Tibial artery (tissue), 4 donors: Measurements from ENCODE around the gene TACC3.

ENCODE experiments used
- DNase-seq, 2 donors: peaks; one replicate each; pipeline ENCODE4 v3.0.0-alpha.2; 2019
- H3K27ac ChIP-seq, 2 donors: fragments of 200-600 bp; sonication (generic) in 1 of 2; 1 replicate in 1 of 2; 2 replicates in 1 of 2; pipeline ENCODE4 v1.5.1; 2018 to 2019; ENCODE audit warnings: mild to moderate bottlenecking in 1 of 2
- H3K27me3 ChIP-seq, 2 donors: fragments of 200-600 bp; sonication (generic) in 1 of 2; one replicate each; pipeline versions ENCODE4 v1.5.1 to v1.6.0; 2016 to 2019
- H3K36me3 ChIP-seq, 3 donors: fragments of 200-600 bp; sonication (generic) in 2 of 3; one replicate each; pipeline ENCODE4 v1.5.1; 2016 to 2019; ENCODE audit warnings: mild to moderate bottlenecking in 2 of 3
- H3K4me1 ChIP-seq, 4 donors: fragments of 200-600 bp; sonication (generic) in 2 of 4; 1 replicate in 3 of 4; 2 replicates in 1 of 4; pipeline ENCODE4 v1.5.1; 2016 to 2019
- H3K4me3 ChIP-seq, 2 donors: fragments of 200-600 bp; sonication (generic) in 1 of 2; 1 replicate in 1 of 2; 2 replicates in 1 of 2; pipeline ENCODE4 v1.5.1; 2018 to 2019; ENCODE audit warnings: mild to moderate bottlenecking in 2 of 2
- H3K9me3 ChIP-seq, 3 donors: fragments of 200-600 bp; sonication (generic) in 1 of 3; one replicate each; pipeline ENCODE4 v1.5.1; 2016 to 2019
- intact Hi-C: fragments of 100-400 bp; cut with DNase I; formaldehyde crosslinking; loops from one replicate; pipeline ENCODE4 v1.15.0; 2023; ENCODE audit warnings: low total_unique reads
- TF ChIP-seq, protein P1 (sequence below), 2 experiments: fragments of 200-600 bp in 1 of 2; fragments of 450-650 bp in 1 of 2; IDR thresholded peaks; one replicate each; pipeline ENCODE4 v1.5.1; 2017 to 2019; ENCODE audit warnings: antibody characterized with exemption in 2 of 2, mild to moderate bottlenecking in 1 of 2, moderate library complexity in 1 of 2

Gene TACC3

DNA sequence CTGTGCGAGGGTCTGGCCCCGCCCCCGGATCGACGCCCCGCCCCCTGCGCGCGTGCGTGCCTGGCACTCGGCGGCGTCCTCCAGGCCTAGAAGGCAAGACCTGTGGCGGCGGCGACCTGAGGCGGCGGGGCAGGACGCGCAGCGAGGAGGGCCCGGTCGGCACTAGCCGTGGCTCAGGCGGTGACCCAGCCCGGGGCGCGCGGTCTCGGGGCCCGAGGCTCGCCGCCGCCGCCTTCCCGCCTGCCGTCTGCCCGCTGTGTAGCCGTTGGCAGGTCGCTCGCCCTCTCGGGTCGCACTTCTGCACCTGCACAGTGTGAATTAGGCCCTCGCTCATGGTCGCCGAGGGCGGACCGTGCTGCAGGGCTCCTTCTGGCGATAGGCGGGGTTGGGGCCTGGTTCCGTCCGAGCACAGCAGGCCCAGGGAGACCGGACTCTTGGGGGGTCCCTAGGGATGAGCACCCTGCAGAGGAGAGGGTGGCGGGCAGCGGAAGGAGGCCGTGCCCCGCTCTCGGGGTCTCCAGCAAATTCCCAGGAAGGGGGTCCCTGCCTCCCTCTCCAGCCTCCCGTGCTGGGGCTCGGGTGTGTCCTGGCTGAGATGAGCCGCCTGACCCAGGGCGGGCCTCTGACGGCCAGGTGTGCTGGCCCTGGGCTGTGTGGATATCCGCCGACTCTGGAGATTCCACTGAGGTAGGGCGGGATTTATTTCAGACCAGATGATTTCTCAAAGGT is 36.7 kb upstream of the TACC3 start:
- TF ChIP-seq, protein P1, sequence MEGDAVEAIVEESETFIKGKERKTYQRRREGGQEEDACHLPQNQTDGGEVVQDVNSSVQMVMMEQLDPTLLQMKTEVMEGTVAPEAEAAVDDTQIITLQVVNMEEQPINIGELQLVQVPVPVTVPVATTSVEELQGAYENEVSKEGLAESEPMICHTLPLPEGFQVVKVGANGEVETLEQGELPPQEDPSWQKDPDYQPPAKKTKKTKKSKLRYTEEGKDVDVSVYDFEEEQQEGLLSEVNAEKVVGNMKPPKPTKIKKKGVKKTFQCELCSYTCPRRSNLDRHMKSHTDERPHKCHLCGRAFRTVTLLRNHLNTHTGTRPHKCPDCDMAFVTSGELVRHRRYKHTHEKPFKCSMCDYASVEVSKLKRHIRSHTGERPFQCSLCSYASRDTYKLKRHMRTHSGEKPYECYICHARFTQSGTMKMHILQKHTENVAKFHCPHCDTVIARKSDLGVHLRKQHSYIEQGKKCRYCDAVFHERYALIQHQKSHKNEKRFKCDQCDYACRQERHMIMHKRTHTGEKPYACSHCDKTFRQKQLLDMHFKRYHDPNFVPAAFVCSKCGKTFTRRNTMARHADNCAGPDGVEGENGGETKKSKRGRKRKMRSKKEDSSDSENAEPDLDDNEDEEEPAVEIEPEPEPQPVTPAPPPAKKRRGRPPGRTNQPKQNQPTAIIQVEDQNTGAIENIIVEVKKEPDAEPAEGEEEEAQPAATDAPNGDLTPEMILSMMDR (IDR thresholded peaks at IDR 0.05), result no peak
- peak in 1 of 2 donors; percentile 73 for DNase-seq
- intact Hi-C loops, result loop anchor here (5.0 kb wide), 1 partner anchor 558 kb away; the partner anchor contains the start of genes HAUS3 and POLN
- H3K4me1 ChIP-seq, result peaks cover 0 to 16% (median 3%) of the 10 kb centered on the region in 4 donors
- no peaks in the 10 kb centered on the region for H3K36me3 ChIP-seq
- H3K27ac ChIP-seq, result peak overlapping the region; percentile 48 to 65
- peak overlapping the region; percentile 77 to 95 for H3K4me3 ChIP-seq
- no peaks in the 10 kb centered on the region for H3K27me3 ChIP-seq
- no peaks in the 10 kb centered on the region for H3K9me3 ChIP-seq

DNA sequence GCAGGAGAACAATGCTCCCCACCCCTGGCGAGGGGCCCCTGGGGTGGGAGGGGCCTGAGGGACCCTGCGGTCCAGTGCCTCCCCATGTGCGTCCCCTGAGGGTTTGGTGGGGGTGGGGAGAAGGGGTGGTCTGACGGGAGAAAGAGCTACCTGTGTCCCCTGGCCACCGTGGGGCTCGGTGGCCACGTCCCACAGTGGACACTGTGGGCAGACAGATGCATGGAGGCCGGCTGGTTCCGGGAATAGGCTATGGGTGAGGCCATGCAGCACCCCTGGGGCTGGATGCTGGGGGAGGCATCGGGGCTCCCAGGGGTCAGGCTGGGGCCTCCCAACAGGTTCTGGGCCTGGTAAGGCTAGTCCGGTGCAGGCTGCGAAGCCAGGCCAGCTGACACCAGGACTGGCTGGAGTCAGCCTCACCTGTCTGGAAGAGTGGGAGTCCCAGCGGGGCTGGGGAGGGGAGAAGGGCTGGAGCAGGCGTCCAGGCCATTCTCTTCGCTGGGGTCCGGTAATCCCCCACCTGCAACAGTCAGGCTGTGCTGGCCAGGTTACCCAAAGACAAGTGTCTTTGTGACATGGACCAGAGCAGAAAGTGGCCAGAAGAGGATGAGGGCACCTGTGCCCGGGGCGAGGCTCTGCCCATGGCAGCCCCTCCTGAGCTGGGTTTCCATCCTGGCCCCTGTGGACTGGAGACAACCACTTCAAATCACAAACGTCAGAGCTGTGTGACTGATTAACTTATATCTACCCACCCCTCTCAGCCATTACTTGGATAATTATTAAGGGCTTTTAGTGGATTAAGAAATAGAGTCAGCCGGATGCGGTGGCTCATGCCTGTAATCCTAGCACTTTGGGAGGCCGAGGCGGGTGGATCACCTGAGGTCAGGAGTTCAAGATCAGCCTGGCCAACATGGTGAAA is 35.8 kb upstream of the TACC3 start:
- H3K27ac ChIP-seq, result peak overlapping the region in 1 of 2 donors; percentile 65
- TF ChIP-seq, protein P1 (IDR thresholded peaks at IDR 0.05), result no peak
- intact Hi-C loops, result no loop called here
- no peak for DNase-seq
- peaks cover 0 to 7% (median 3%) of the 10 kb centered on the region in 3 donors for H3K36me3 ChIP-seq
- H3K4me3 ChIP-seq, result no peak overlapping the region
- H3K9me3 ChIP-seq, result no peaks in the 10 kb centered on the region
- H3K4me1 ChIP-seq, result peaks cover 0 to 16% (median 3%) of the 10 kb centered on the region in 4 donors
- no peaks in the 10 kb centered on the region for H3K27me3 ChIP-seq

DNA sequence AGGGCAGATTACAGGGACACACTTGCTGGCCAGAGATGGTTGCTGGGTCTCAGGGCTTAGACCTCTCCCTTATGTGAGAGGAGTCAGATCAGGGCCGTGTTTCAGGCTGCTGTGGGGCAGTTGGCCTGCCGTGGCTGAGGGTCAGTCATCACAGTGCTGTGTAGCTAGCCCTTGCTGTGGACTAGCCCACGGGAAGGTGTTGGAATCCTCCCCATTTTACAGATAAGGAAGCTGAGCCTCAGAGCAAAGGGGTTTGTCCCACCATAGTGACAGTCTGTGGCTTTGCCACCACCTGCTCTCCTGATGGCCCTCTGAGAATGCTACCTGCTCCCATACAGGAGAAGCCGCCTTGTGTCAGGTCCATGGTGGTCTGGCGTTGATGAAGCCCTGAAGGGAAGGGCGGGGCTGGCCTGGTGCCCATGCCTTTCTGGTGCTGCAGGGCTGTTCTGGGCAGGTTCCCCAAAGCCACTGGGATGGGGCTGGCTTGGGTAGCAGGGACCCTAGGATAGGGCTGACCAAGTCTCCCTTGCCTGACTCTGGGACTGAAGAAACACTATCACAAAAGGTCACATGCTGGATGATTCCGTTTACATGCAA is 34.8 kb upstream of the TACC3 start:
- DNase-seq, result no peak
- intact Hi-C loops, result no loop called here
- TF ChIP-seq, protein P1 (IDR thresholded peaks at IDR 0.05), result no peak

DNA sequence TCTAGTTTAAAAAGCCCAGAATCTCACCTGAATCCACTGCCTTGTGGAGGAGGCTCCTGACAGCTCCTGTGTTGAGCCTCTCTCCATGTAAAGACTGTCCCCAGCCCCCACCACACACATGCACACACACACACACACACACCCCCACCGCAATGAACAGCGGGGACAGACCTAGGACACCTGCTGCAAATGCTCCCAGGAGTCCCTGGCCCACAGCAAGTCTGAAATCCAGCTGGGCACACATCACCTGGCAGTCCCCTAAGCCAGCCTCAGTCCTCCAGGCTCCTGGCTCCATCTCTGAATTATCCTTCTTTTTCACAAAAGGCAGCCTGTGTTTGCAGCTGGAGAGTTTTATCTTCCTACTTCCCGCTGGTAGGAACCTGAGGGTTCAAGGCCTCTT is 30.6 kb upstream of the TACC3 start:
- intact Hi-C loops, result loop anchor here (5.0 kb wide), 1 partner anchor 37 kb away; no protein-coding TSS in a partner anchor
- Histone ChIP-seq H3K4me1 (no peaks in the 10 kb centered on the region), H3K27me3 (no peaks in the 10 kb centered on the region), H3K4me3 (no peak overlapping the region), H3K36me3 (peaks cover 32 to 53% (median 51%) of the 10 kb centered on the region in 3 donors), H3K9me3 (no peaks in the 10 kb centered on the region), H3K27ac (no peak overlapping the region)
- no peak for DNase-seq
- TF ChIP-seq, protein P1 (IDR thresholded peaks at IDR 0.05), result no peak

More for the DNA sequence above, 34.8 kb upstream of the TACC3 start:
- Histone ChIP-seq H3K4me1 (peaks cover 0 to 16% (median 3%) of the 10 kb centered on the region in 4 donors), H3K27me3 (no peaks in the 10 kb centered on the region), H3K4me3 (no peak overlapping the region), H3K9me3 (no peaks in the 10 kb centered on the region), H3K36me3 (peaks cover 9 to 17% (median 14%) of the 10 kb centered on the region in 3 donors), H3K27ac (no peak overlapping the region)

DNA sequence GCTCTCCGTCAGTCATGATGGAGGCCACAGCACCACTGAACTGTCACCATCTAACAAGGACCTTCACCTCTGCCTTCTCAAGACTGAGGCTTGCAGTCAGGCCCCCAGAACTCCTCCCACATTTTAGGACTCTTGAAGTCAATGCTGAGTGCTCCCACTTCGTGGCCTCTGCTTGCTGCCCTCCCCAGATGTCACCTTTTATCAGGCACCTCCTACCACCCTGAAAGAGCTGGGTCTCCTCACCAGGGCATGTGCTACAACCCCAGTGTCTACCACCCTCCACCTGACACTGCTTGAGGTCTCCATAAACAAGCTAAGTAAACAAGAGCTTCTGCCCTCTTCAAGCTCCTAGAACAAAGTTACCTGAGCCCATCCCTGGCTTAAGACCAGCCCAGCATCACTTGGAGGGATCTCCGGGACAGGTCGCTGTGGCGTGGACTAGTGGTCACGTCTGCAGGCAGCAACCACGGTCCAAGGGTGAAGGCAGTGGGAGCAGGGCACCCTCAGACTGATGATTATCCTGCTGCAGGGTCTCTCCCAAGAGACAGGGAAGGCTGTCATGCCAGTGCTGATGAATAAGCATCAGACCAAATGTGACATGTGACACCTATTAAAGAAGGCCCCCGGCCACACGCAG is 29.5 kb upstream of the TACC3 start:
- Histone ChIP-seq H3K4me1 (no peaks in the 10 kb centered on the region), H3K4me3 (no peak overlapping the region), H3K9me3 (no peaks in the 10 kb centered on the region), H3K36me3 (peaks cover 37 to 64% (median 62%) of the 10 kb centered on the region in 3 donors), H3K27me3 (no peaks in the 10 kb centered on the region), H3K27ac (no peak overlapping the region)
- intact Hi-C loops, result loop anchor here (5.0 kb wide), 1 partner anchor 35 kb away; no protein-coding TSS in a partner anchor
- no peak for DNase-seq
- TF ChIP-seq, protein P1 (IDR thresholded peaks at IDR 0.05), result no peak
